Measurements from ENCODE around the gene HACD1.
"Not testable (repeated sequence)": the region's sequence is repeated elsewhere in the genome, so short reads cannot be mapped to it uniquely, and the experiment has no call there.

HACD1 gene

GRCh38 chr10:17607060-17607459 lies 10.1 kb downstream of the HACD1 start:
- no peak for TF ChIP-seq CTCF (conservative IDR thresholded peaks at IDR 0.05; ENCODE audit: low read depth)
- no peak overlapping the region for H3K27ac ChIP-seq
- ChIA-PET CTCF (interaction anchor here (0.6 to 0.7 kb wide), 2 partner anchors 657 to 1199 kb away, joined by 3 read pairs; no protein-coding TSS in a partner anchor), POLR2A (ENCODE audit: low non-redundant PET) (no interaction called here)
- DNase-seq (ENCODE audit: low spot score): no peak

GRCh38 chr10:17606547-17607040 lies 10.6 kb downstream of the HACD1 start:
- ChIA-PET CTCF (interaction anchor here (0.6 to 0.7 kb wide), 5 partner anchors 12 to 1198 kb away, joined by 3 to 6 read pairs (median 3); no protein-coding TSS in a partner anchor), POLR2A (ENCODE audit: low non-redundant PET) (interaction anchor here (0.7 kb wide), 1 partner anchor 483 kb away, joined by 3 read pairs; no protein-coding TSS in a partner anchor)
- DNase-seq (ENCODE audit: low spot score): no peak
- no peak overlapping the region for H3K27ac ChIP-seq
- no peak for TF ChIP-seq CTCF (conservative IDR thresholded peaks at IDR 0.05; ENCODE audit: low read depth)

- ChIA-PET POLR2A (ENCODE audit: low non-redundant PET) (interaction anchor here (0.7 kb wide), 1 partner anchor 484 kb away, joined by 3 read pairs; no protein-coding TSS in a partner anchor), CTCF (interaction anchor here (0.6 kb wide), 3 partner anchors 11 to 136 kb away, joined by 3 to 6 read pairs (median 3); no protein-coding TSS in a partner anchor)
- H3K27ac ChIP-seq: no peak overlapping the region
- DNase-seq (ENCODE audit: low spot score): no peak
- no peak for TF ChIP-seq CTCF (conservative IDR thresholded peaks at IDR 0.05; ENCODE audit: low read depth)
Observed at GRCh38 chr10:17605936-17606335, 11.2 kb downstream of the HACD1 start.

- CTCF ChIA-PET: interaction anchor here (0.5 to 0.8 kb wide), 3 partner anchors 64 to 274 kb away, joined by 3 to 7 read pairs (median 3); no protein-coding TSS in a partner anchor
- H3K27ac ChIP-seq: no peak overlapping the region
- DNase-seq (ENCODE audit: low spot score): peak; percentile 31
Observed at GRCh38 chr10:17599089-17599488, 18.1 kb downstream of the HACD1 start.

GRCh38 chr10:17597386-17597785 lies 19.8 kb downstream of the HACD1 start:
- H3K27ac ChIP-seq: no peak overlapping the region
- CTCF ChIA-PET: interaction anchor here (0.5 to 1.0 kb wide), 2 partner anchors 150 to 308 kb away, joined by 3 read pairs; no protein-coding TSS in a partner anchor
- no peak for TF ChIP-seq CTCF (conservative IDR thresholded peaks at IDR 0.05; ENCODE audit: low read depth)
- POLR2A ChIA-PET (ENCODE audit: low non-redundant PET): interaction anchor here (0.6 kb wide), 1 partner anchor 15 kb away, joined by 4 read pairs; no protein-coding TSS in a partner anchor
- no peak for DNase-seq (ENCODE audit: low spot score)

More at GRCh38 chr10:17599089-17599488, 18.1 kb downstream of the HACD1 start:
- POLR2A ChIA-PET (ENCODE audit: low non-redundant PET): no interaction called here
- peak; percentile 20; the same call in 1 of the 2 replicates for TF ChIP-seq CTCF (conservative IDR thresholded peaks at IDR 0.05; ENCODE audit: low read depth)

GRCh38 chr10:17590969-17591645 lies 26.1 kb downstream of the HACD1 start:
- CTCF ChIA-PET: interaction anchor here (0.6 kb wide), 1 partner anchor 1621 kb away, joined by 4 read pairs; no protein-coding TSS in a partner anchor
- no peak for DNase-seq (ENCODE audit: low spot score)
- no peak for TF ChIP-seq CTCF (conservative IDR thresholded peaks at IDR 0.05; ENCODE audit: low read depth)
- H3K27ac ChIP-seq: 0 out of 2 replicates have a peak overlapping the region, but pooled peaks have one; percentile 5
- POLR2A ChIA-PET (ENCODE audit: low non-redundant PET): no interaction called here

- DNase-seq (ENCODE audit: low spot score); POLR2A ChIA-PET (ENCODE audit: low non-redundant PET); H3K27ac ChIP-seq; CTCF ChIA-PET: not testable (repeated sequence)
Observed at GRCh38 chr10:17589316-17589715, 27.9 kb downstream of the HACD1 start.
